ENCODE measurements around the gene RGL3.
"Not testable (repeated sequence)": the region's sequence is repeated elsewhere in the genome, so short reads cannot be mapped to it uniquely, and the experiment has no call there.

The RGL3 gene

DNA sequence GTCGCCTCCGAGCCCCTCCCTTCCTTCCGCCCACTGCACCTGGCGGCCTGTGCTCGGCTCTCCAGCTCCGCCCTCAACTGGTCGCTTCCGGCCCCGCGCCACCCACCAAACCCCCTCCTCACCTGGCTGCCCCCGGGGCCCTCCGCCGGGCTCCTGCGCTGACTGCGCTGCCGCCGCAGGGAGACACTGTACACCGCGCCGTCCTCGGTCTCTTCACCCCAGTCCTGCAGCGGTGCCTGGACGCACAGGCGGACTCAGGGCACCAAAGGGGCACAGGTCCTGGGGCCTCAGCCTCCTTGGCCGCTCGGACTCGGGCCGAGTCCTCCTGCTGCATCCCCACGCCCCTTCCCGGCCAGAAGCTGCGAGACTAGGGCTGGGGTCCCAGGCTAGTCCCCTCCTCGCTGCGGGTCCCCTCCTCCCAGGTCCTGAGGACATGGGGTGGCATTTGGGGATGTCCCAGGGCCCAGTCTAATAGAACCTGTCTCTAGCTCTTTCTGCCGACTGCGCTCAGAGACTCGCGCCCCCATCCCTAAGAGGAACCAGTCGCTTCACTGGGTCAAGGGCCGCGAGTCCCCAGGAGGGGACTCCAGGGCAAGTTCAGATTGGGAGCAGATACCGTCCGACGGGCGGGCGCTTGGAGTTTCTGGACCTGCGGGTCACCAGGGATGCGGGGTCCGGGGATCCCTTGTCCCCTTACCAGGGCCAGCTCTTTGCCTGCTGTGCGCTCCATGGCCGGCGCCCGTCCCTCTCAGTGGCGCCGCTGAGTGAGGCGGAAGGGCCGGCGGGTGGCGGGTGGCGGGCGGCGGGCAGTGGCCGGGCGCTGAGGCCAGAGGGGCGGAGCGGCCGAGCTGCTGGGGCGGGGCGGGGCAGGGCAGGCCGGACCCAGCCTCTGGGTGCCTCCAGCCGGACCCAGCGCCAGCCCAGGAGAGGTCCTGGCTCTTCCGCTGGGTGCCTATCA lies at the start of gene RGL3:
Gene RGL3, minus strand, starts transcription at position 766 of the 958 bp plus-strand sequence. Its CDS starts 36 bp downstream, at position 730.
- peak; percentile 46 for DNase-seq

GRCh38 chr19:11468266-11468845 lies 49.2 kb upstream of the RGL3 start:
- not testable (repeated sequence) for DNase-seq

- no peak for DNase-seq
These were observed 46.5 kb upstream of the RGL3 start for GRCh38 chr19:11465600-11465999.

- no peak for DNase-seq
These were observed 45.5 kb upstream of the RGL3 start for GRCh38 chr19:11464333-11465265.

GRCh38 chr19:11463391-11463790 lies 44.3 kb upstream of the RGL3 start:
- DNase-seq, result no peak

- no peak for DNase-seq
These were observed 42.3 kb upstream of the RGL3 start for GRCh38 chr19:11461453-11461852.

DNA sequence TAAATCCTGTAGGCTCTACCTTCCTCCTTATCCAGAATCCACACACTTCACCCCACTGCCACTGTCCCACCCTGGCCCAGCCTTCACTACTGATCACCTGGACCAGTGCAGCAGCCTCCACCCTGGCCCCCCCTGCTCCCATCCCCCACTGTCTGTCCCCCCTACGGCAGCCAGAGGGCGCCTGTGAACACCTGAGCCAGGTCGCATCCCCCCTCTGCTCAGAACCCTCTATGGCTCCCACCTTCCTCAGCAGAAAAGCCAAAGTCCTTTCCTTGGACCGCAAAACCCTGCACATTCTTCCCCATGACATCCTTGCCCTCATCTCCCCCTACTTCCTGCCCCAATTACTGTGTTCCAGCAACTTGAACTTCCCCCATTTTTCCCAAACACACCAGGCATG lies 41.1 kb upstream of the RGL3 start:
- no peak for DNase-seq

DNA sequence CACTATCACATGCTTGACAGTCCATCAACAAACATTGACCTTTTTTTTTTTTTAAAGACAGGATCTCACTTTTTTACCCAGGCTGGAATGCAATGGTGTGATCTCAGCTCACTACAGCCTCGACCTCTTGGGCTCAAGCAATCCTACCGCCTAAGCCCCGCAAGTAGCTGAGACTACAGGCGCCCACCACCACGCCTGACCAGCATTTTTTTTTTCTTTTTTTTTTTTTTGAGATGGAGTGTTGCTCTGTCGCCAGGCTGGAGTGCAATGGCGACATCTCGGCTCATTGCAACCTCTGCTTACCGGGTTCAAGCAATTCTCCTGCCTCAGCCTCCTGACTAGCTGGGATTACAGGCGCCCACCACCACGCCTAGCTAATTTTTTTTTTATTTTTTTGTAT lies 39.8 kb upstream of the RGL3 start:
- DNase-seq, result not testable (repeated sequence)

GRCh38 chr19:11458236-11458900 lies 39.3 kb upstream of the RGL3 start:
- no peak for DNase-seq

DNA sequence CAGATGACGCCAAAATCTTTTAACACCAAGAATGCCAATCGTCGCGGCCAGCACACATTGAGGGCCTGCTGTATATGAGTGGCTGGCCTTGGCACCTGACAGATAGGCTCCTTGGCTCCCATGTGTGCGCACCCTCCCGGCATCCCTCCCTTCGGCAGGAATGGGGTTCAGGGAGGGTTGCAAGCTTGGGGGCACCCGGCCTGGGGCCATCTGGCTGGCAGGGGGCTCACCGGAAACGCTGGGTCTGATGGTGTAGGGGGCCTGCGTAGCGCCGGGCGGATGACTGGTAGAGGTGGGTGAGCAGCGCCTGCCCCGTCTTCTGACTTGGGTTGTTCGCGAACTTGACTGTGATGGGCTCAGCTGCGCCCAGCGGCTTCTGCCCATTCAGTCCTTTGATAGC lies 38.7 kb upstream of the RGL3 start:
- DNase-seq, result no peak

GRCh38 chr19:11457115-11457514 lies 38.0 kb upstream of the RGL3 start:
- DNase-seq, result no peak

- DNase-seq, result no peak
These were observed 37.5 kb upstream of the RGL3 start for GRCh38 chr19:11456659-11457058.

- not testable (repeated sequence) for DNase-seq
These were observed 36.1 kb upstream of the RGL3 start for GRCh38 chr19:11455233-11455554.

- DNase-seq, result no peak
These were observed 34.6 kb upstream of the RGL3 start for GRCh38 chr19:11453468-11454341.

DNA sequence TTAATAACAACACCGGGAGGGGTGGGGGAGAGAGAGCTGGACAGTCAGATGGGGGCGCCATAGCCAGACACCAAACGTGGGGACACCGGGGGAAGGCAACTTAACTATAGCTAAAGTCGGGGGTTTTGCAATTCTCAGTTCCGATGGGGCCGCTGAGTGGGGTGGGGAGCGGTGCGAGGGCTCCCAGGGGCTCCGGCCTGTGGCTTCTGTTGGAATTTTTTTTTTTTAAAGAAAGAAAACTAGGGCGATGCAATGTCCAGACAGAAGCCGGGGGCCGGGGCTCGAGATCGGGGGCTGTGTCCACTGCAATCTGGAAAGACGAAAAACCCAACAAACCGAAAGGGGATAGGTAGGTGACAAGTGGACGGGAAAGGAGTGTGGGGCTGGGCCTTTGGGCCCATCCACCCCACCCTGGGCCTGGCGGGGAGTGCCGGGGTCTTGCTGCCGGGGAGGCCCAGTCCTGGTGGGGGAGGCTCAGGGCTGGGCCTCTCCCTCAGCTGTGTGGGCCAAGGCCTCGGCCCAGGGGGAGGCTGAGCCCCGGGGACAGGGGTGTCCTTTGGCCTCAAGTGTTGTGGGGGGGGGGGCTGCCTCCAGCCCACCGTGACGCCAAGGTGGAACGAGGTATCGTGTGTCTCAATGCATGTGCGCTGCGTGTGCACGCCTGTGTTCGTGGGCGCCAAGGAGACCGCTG lies 33.7 kb upstream of the RGL3 start:
- no peak for DNase-seq

GRCh38 chr19:11451871-11452619 lies 32.9 kb upstream of the RGL3 start:
- no peak for DNase-seq

DNA sequence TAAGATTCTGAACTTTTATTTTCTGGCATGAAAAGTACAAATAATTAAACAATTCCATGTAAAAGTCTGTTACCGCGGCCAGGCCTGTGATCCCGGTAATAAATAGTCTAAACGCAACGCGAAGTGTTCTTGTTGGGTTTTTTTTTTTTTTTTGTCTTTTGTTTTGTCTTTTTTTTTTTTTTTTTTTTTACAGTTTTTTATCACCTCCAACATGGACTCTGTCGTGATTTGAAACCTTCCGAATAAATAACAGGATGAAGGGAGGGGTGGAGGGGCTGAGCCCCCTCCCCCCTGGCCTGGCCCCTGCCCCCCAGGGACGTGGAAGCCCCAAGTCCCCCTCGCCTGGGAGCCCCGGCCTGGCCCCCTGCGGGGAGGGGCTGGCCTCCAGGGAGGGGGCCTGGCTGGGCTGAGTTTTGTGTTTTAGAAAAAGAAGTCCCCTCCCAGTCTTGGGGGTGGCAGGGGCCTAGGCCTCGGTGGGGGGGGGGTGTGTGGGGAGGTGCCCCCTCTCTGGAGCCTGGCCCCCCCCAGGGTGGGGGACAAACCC lies 32.3 kb upstream of the RGL3 start:
- DNase-seq, result no peak

DNA sequence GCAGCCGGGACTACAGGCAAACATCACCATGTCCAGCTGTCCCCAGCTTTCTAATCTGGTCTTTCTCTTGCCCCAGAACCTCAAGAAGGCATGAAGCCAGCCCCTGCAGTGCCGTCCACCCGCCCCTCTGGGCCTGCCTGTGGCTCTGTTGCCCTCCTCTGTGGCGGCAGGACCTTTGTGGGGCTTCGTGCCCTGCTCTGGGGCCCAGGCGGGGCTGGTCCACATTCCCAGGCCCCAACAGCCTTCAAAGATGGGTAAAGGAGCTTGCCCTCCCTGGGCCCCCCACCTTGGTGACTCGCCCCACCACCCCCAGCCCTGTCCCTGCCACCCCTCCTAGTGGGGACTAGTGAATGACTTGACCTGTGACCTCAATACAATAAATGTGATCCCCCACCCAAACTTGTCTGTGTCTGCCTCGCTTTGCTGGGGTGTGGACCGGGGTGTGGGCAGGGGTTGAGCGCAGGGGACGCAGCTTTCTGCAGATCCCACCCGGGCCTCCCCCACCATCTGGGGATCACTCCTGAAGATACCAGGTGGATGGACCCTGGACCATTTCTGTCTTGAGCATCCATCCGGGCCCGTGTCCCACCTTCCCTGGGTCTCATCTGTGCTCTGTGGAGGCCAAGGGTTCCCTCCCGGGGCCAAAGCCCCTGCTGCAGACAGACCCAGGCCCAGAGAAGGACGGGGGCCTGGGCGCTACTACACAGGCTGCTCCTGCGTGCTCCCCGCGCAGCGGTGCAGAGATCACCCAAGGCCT lies 31.6 kb upstream of the RGL3 start:
- no peak for DNase-seq

GRCh38 chr19:11448923-11449554 lies 29.9 kb upstream of the RGL3 start:
- no peak for DNase-seq

Data from EL (cell line).